NCI-H2081 treated with DMSO at 0.1 percent for 48 hours (cell line): ENCODE measurements around the gene EML1.

Experiments
- DNase-seq: peaks from one replicate; lab custom pipeline; 2025; lab: John Stamatoyannopoulos, UW

The EML1 gene

DNA sequence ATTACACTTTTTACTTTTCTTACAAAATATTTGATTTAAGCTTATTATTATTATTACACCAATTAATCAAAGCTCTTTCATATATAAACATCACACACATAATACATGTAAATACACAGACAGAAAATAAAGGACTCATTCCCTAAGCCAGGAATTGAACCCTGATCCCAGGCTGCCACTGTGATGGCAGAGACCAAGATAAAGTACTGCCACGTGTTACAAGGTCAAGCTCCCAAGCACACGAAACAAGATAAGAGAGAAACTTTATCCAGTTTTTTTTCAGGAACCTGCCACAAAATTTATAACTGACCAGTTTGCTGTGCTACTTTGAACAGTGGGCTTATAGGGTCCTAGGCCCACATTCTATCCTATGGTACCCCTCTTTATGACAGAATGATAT lies 111.3 kb downstream of the EML1 start:
- DNase-seq = no peak

DNA sequence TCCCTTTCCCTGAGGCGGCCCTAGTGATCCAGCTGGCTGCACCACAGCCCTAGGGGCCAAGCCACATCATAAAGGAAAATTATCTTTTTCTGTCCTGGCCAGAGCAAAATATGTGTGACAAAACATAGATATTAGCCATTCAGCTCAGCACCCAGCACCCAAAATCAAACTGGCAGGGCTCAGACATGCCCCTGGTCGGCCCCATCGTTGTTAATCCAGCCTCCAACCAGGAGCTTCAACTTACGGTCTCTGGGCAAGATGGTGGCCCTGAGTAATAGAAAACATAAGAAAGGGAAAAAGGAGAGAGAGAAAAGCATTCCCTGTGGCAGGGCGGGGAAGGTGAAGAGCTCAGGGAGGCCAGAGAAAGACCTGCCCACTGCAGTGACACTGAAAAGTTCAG lies 111.9 kb downstream of the EML1 start:
- no peak for DNase-seq

DNA sequence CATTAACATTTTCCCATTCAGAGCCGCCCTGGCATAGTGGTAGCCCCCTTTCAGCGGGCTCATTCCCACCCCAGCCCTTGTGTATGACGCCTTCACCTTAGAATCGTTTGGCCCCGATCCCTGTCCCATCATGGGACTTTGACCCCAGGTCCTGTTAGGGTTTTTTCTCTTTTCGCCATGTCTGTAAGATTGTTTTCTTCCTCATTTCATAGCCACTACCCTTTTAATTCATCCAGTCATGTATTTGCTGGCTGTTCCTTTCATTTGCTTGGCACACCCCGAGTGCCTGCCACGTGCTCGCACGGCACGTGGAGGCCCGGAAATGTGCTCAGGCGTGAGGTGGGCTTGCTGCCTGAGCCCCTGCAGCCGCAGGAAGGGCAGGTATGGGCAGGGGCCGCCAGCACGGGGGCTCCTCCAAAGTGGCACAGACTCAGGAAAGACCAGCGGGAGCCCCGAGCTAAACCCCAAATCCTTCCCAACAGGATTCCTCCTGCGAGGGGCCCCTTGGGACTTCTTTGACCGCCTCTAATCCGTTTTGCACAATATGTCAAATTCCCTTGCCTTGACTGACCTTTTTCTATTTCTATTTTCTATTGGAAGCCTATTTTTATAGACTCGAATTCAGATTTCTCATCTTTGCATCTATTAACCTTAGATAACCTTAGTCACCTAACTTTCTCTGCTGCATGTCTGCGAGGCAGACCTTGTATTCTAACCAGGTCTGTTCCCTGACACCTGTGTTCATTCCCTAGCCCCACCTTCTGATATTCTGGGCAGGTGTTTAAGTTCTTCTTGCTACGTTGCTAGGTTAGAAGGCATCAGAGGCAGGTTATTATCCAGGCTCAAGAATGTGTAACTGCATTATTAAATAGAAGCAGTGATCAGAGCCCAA lies 114.8 kb downstream of the EML1 start:
- DNase-seq = no peak

DNA sequence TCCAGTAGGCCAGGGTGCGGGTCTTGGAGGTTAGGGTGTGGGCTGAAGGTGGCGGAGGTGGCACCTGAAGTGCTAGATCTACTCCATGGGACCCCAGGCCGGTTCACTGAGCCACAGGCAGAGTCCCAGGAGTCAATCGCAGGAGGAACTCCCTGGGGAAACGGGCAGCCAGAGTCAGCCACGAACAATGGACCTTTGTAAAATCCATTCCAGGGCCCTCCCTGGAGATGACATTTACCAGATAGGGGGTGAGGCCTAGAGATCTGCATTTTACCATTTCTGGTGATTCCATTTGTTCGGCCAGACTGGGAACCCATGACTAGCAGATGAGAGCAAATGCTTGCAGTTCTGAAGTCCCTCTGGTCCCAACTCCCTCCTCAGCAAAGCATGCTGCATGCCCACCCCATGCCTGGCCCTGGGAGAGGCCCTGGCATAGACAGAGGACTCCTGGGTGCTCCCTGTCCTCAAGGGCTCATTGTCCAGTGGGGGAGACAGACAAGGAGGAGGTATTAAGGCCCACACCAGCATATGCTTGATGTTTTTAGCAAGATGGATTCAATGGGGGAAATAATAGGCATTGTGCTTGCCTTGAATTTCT lies 115.5 kb downstream of the EML1 start:
- no peak for DNase-seq

DNA sequence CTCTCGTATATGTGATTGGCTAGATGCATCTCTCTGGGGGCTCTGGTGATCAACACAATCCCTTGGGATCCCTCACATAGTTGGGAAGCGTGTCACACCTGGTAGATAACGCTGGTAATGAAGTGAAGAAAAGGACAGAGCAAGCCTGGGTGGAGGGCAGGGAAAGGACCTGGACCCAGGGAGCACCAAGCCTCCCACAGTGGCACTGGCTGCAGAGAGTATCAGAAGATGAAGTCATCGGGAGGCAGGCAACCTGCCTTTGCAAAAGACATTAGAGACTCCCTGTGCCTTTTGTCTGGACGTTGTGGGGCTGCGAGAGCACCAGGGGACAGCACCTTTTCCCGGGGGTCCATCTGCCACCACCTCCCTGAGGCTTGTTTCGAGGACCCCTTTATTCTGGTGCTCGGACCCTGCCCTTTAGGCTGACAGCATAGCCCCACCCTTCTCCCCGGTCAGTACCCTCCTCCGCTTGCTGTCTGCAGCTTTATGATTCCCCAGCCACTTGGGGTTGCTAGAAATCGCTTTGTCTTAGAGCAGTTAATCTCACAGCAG lies 116.4 kb downstream of the EML1 start:
- DNase-seq = no peak

DNA sequence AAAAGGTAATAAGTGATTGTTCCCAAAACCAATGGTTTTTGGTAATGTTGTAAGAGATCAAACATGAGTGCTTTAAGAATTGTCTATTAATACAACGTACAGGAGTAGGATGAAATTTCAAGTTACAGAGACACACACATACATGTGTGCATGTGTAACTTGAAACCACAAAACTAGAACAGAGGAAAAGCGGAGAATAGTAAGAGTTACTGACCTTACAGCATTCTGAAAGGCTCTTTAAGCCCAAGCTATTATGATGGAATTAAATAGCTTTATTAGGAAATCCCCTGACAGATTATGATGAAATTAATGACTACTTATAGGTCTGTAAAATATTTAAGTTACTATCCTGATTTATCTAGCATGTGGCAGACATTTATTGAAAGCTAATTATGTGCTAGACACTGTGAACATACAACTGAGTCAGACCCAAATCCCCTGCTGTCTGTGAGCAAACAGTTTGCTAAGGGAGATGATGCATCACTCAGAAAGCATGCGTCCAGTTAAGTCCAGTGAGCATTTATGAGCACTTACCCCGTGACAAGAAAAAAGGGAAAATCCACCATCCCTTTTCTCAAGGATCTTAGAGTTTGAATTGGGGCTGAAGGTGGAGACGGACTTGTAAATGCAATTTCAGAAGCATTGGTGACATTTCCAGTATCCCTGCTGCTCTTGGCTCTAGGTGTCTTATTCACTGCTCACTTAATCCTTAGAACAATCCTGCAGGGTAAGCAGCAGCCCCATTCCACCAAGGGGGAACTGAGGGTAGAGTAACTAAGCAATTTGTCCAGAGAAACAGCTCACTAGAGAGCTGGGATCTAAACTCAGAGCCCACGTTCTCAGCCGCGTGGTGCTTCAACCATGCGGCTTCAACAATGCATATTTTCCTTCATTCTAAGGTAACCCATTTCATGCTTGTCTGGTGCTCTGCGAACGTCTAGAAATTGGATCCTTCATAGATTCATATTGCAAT lies 117.4 kb downstream of the EML1 start:
- no peak for DNase-seq

DNA sequence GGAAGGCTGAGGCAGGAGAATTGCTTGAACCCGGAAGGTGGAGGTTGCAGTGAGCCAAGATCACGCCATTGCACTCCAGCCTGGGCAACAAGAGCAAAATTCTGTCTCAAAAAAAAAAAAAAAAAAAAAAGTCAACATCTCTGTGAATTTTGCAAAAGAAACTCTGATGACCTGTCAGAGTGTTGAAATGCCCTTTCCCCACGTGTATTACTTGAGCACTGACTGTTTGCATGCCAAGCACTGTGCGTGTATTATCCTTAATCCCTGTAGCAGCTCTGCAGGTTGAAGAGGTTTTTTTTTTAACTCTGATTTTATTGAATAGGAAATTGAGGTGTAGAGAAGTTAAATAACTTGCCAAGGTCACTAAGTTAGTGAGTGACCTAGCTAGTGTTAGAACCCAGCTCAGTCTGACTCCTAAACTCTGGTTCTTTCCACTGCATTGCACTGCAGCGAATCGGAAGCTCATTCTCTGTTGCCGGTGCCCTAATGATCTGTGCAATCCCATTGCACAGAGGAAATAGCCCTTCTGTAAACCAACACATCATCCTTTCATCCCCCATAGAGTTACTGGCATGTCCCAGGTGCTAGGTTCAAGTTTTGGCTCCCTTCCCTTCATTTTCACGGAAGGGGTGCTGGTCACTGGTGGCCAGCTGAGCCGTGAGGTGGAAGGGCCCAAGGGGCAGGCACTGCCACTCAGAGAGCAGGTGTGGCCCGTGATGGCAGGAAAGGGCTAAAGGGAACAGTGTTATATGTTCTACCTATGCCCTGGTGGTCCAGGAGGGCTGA lies 122.3 kb downstream of the EML1 start:
- no peak for DNase-seq

DNA sequence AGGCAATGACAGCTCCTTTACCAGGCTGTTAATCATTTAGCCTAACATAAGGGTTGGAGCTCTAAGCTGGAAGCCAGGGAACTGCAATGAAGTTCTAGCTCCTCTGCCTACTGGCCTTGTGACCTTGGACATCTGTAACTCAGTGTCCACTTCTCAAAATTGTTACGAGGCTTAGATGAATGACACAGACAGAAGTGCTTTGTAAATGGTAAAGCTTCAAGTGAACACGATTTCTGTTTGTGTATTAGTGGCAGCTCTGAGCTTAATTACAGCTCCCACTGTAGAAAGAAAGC lies 122.8 kb downstream of the EML1 start:
- DNase-seq = no peak

DNA sequence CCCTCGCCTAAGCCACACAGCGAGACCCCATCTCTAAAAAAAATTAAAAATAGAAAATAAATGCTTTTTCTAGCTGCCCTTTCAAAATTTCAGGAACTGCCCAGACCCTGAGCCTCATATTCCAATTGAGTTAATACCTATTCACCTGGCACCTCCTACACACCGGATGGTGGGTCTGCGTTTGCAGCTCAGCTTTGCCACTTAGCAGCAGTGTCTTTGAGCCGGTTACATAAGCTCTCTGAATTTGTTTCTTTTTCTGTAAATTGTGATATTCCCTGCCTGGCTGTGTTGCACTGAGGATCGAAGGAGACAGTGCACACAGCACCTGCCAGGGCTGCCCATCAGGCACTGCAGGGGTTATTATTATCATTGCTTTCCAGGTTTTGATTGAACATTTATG lies 125.6 kb downstream of the EML1 start:
- no peak for DNase-seq

DNA sequence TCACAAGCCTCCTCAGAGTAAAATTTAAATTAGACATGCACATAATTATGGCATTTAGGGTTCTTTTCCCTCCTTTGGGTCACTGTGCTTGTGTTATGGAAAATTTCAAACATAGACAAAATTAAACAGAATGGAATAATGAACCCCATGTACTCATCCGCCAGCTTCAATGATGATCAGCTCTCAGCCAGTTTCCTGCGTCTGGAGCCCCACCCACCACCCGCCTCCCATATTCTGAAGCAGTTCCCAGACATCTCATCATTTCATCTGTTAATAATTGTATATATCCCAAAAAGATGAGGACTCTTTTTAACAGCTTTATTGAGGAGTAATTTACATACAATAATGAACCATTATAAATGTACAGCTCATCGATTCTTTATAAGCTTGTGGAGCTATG lies 128.2 kb downstream of the EML1 start:
- no peak for DNase-seq

DNA sequence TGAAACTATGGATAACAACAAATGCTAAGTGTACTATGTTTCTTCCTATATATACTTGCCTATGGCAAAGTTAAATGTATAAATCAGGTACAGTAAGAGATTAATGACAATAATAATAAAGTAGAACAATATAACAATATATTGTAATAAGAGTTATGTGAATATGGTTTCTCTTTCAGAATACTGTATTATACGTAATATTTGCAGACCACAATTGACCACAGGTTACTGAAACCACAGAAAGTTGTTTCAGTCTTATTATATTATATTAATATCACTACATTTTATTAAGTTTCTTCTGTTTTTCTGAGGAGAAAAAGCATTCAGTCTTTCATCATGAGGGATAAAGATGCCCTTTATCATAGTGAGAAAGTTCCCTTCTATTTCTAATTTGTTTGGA lies 131.2 kb downstream of the EML1 start:
- DNase-seq = no peak

DNA sequence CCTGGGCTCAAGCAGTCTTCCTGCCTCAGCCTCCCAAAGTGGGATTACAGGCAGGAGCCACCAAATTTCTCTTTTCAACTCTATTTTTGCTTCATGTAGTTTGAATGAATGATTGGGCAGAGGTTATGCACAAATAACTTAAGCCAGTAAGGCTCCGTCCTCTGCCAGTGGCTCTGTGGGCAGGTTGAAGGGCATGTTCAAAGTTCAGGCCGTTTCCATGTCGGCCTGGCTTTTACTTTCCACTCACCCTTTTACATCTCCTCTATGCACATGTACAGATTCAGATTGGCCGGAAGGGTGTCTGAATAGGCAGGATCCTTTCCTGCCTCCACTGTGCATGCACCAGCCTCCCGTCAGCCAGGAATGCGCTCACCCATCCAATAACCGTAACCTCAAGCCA lies 132.3 kb downstream of the EML1 start:
- no peak for DNase-seq

DNA sequence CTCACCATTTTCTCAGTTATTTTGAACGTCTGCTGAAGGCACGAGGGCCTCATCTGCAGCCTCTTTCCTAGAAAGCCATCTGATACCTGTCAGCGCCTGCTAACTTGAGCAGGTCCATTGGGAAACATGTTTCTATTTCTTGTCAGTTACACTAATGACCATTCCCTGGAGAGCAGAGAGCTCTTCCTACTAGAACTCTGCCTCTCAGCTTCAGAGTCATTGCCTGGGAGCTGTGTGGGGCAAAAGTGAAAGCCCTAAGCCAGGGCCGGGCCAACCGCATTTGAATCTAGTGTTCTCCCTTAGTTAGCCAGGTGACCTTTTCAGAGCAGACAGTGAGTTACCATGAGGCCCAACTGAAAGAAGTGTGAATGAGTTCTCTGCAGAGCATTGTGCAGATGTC lies 135.8 kb downstream of the EML1 start:
- DNase-seq = no peak

DNA sequence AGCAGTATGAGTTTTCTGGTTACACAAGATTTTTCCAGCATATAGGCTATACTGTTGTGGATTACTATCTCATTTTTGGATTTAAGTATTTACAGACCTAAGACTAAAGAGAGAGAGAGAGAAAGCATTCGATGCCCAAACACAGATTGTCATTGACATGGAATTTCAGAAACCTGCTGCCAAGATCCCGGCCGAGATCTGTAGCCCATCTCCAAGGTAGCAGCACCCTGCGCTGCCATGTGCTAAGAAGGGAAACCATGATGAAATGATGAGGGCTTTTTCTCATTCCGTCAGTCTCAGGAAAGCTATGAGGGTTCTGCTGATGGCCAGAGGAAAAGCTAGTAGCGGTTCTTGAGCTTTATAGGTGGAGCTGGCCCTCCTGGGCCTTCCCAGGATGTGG lies 136.4 kb downstream of the EML1 start:
- DNase-seq = no peak

DNA sequence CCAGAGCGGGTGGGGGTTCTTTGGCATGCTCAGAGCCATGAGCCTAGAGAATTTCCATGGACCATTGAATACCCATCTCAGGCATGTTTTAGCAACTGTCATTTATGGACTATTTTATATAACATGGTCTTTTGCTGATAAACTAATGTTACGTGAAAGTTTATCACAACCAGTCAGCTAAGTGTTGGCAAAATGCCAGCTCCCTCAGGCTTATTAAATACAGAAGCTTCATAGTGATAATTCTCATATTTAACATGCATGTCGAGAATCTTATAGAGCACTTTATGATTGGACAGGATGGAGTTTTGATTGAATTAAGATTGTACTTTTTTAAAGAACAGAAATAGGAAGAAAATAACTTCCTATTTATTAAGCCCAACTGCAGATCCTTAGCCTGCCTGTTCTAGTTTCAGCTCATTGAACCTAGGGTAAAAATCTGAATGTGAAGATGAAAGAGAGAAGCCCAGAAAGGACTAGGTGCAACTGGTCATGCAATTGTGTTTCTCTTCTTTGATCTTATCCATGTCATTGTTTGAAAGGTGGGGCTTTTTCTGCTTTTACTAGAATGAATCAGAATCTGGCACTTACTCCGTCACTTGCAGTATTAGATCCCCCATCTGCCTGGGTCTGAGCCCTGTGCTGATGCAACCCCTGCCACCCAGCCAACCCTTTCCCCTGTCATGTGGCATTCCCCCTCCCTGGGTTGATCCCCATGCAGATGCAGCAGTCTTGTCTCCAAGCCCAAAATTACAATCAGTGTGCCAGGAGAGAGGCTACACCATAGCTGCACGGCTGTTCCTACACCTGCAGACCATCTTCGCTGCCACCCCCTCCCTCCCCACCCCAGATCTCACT lies 137.4 kb downstream of the EML1 start:
- no peak for DNase-seq

DNA sequence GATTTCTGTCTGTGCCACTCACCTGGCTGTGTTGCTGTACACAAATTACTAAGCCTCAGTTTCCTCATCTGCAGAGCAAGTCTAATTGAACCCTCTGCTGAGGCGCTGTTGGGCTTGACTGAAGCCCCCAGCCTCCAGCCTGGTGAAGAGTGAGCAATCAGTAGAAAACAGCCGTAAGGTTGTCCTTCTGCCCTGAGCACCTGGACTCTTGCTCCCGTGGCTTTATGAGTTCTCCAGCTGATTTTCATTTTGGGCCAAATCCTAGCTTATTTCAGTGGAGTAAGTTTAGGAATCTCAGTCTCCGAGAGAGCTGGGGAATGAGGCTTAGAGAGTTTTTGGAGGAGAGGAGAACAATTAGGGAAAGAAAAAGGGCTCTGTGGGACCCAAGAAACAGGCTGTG lies 138.1 kb downstream of the EML1 start:
- DNase-seq = no peak

DNA sequence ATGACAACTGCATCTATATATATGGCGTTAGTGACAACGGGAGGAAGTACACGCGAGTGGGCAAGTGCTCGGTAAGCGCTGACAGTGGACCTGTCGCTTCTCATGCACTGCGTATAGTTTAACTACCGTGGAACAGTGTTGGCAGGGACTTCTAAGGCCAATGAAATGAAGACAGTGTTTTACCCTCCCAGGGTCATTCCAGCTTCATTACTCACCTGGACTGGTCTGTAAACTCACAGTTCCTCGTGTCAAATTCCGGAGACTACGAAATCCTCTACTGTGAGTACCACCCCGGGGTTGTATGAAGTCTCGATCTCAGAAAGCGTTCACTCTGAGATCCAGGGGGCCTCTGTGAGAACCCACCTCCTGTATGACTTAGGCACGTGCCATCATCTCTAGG lies 142.8 kb downstream of the EML1 start:
- DNase-seq = no peak

DNA sequence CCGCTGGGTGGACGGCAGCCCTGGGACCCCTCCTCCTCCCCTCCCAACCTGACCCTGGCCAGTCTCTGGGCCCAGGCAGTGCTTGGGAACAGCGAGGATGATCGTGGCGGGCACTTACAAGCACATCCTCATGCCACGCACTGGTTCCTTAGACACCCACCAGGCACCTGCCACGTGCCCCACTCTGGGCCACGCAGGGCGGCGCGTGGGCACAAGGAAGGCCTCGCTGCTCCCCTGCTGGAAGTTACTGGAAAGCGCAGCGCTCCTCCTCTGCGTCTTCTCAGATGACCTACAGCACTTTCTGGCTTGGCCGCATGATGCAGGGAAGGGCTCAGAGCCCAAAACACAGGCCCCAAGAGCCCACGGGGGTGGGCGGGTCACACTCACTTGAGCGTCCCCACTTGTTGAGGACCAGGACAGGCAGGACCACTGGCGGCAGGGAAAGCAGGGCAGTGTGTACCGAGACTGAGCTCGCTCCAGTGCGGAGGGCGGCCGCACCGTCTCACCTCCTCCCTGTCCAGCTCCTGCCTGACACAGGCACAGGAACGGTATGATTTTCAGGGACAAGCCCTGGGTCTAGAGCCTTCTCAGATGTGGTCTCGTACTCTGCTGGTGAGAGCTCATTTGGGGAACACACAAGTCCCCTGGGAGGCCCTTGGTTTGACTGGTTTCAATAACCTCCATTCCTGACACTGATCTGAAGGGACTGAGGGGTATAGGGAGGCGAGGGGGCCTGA lies 143.7 kb downstream of the EML1 start:
- no peak for DNase-seq

DNA sequence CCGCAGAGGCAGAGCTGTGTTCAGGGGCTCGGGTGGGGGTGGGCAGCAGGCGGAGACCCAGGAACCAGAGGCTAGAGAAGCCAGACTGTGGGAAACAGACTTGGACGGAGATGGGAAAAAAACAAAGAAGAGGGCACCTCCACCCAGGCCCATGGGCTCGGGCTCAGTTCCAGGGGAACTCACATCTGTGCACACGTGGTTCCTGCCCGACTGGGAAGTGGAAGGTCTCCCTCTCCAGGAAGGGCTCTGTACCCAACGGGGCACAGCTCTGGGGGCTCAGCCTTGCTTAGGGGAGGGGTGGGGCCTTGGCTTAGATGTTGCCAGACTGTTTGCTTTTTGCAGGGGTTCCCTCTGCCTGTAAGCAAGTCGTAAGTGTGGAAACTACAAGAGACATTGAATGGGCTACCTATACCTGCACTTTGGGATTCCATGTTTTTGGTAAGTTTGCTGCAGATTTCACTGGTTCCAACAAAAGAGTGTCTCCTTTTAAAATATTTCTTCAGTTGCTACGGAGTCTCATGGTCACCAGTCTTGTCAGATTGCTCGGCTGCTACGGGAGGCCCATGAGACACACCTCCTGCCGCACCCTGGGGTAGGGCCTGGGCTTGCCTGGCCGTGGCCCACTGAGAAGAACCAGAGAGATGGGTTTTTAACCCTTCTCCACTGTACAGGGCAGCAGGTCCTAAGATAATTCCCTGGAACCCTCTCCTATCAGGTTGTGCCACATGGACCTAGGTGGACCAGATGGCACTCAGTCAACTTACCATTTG lies 144.4 kb downstream of the EML1 start:
- DNase-seq = no peak
